ENCODE results near the gene CUZD1. TPM values are rescaled to one million over a fixed set of nuclear protein-coding genes. Genes with fewer than 3 reads are reported as not detected.

Gene CUZD1
- total RNA-seq, 2 experiments from 2014 or later: 1.6 to 1.7 TPM

- Mint-ChIP-seq H3K27me3 (no peaks in the 10 kb centered on the region), H3K27ac (peak overlapping the region; percentile 1), H3K4me1 (peaks cover 16% of the 10 kb centered on the region), H3K36me3 (ENCODE audit: low read depth) (peaks cover 54% of the 10 kb centered on the region), H3K4me3 (no peak overlapping the region), H3K9me3 (ENCODE audit: low read depth) (no peaks in the 10 kb centered on the region)
- CTCF ChIA-PET: no interaction called here
- intact Hi-C loops (cut with DNase I, micrococcal nuclease): no loop called here
- no peak for ATAC-seq
- no peak for DNase-seq
- POLR2A ChIA-PET: no interaction called here
These were observed 8.1 kb upstream of the CUZD1 start for GRCh38 chr10:122853665-122854313.

DNA sequence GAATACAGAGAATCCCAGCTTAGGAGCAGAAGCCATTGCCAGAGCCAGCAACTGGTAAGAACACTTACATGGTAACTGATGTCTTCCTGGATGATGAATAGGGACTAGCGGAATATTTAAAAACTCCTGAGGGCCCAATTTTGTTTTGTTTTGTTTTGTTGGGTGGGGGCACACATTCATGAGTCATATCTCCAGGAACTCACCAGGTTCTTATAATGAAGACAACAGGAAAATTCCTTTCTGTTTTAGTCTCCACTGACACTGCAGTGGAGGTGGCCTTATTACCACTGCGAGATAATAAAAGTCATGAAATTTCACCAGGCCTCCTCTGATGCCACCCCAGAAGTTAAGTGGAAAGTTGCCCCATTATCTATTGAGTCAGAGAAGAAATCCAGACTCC is 6.6 kb upstream of the CUZD1 start:
- DNase-seq: no peak
- Mint-ChIP-seq H3K27ac (no peak overlapping the region), H3K4me3 (no peak overlapping the region), H3K27me3 (no peaks in the 10 kb centered on the region), H3K9me3 (ENCODE audit: low read depth) (no peaks in the 10 kb centered on the region), H3K36me3 (ENCODE audit: low read depth) (peaks cover 59% of the 10 kb centered on the region), H3K4me1 (peaks cover 16% of the 10 kb centered on the region)
- intact Hi-C loops (cut with DNase I, micrococcal nuclease): no loop called here
- ATAC-seq: no peak
- POLR2A ChIA-PET: no interaction called here
- CTCF ChIA-PET: interaction anchor here (0.5 kb wide), 1 partner anchor 85 kb away, joined by 3 read pairs; no protein-coding TSS in a partner anchor

- no peaks in the 10 kb centered on the region for H3K27me3 Mint-ChIP-seq
- no peak for ATAC-seq
- H3K4me3 Mint-ChIP-seq: no peak overlapping the region
- peaks cover 2% of the 10 kb centered on the region for H3K9me3 Mint-ChIP-seq (ENCODE audit: low read depth)
- H3K27ac Mint-ChIP-seq: no peak overlapping the region
- peaks cover 66% of the 10 kb centered on the region for H3K36me3 Mint-ChIP-seq (ENCODE audit: low read depth)
- ChIA-PET CTCF (interaction anchor here (0.6 kb wide), 1 partner anchor 12 kb away, joined by 3 read pairs; no protein-coding TSS in a partner anchor), POLR2A (no interaction called here)
- peaks cover 16% of the 10 kb centered on the region for H3K4me1 Mint-ChIP-seq
- no peak for DNase-seq
- intact Hi-C loops (cut with DNase I, micrococcal nuclease): no loop called here
These were observed 5.3 kb upstream of the CUZD1 start for GRCh38 chr10:122850705-122851640.

DNA sequence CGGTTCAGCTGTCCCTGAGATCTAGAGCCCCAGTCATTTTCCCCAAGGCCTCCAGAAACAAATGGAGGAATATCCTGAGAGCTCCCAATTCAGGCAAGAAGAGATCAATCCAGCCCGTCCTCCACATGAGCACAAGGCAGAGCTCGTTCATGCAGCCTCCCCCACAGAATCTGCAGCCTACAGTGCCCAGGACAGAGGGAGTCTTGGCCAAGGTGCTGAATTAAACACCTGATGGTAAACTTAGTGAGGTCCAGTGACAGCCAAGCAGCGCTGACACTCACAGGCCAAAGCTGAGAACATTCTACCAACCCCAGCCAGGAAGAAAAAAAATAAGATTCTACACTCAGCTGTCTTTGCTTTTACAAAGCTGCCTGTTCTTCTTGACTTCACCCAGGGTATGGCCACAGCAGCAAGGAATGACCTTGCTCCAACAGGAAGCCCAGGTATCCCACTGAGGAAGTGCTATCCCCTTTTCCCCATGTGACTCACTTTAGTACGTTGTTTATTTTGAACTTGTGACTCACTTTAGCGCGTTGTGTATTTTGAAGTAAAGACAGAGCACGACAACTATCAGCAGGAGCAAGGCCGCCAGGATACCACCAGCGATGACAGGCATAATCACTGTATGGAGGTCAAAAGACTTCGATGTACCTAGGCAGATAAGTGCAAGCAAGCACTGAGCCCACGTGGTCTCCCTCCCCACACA is 4.4 kb upstream of the CUZD1 start:
- intact Hi-C loops (cut with DNase I, micrococcal nuclease): no loop called here
- peaks cover 16% of the 10 kb centered on the region for H3K4me1 Mint-ChIP-seq
- ChIA-PET CTCF (interaction anchor here (0.6 kb wide), 1 partner anchor 13 kb away, joined by 3 read pairs; no protein-coding TSS in a partner anchor), POLR2A (no interaction called here)
- no peak overlapping the region for H3K4me3 Mint-ChIP-seq
- no peak overlapping the region for H3K27ac Mint-ChIP-seq
- ATAC-seq: no peak
- peaks cover 2% of the 10 kb centered on the region for H3K9me3 Mint-ChIP-seq (ENCODE audit: low read depth)
- H3K36me3 Mint-ChIP-seq (ENCODE audit: low read depth): peaks cover 65% of the 10 kb centered on the region
- no peak for DNase-seq
- H3K27me3 Mint-ChIP-seq: no peaks in the 10 kb centered on the region

DNA sequence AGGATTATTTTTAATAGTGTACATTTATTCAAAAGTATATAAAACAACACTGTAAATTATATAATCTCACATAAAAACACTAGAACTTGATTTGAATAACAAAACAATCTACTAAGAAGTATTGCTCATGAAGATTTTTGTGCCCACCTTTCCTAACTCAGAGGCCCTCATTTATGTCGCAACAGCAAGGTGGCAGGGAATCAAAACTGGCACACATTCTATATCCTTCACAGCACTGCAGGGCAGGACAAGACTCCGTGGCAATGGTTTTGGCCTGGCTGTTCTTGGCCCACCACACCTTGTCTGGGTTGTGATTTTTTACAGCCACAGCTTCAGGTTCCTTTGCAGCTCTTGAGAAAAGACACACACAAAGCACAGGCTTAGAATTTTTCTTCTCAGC is 3.4 kb upstream of the CUZD1 start:
- Mint-ChIP-seq H3K36me3 (ENCODE audit: low read depth) (peaks cover 62% of the 10 kb centered on the region), H3K4me1 (peaks cover 6% of the 10 kb centered on the region), H3K27me3 (no peaks in the 10 kb centered on the region), H3K9me3 (ENCODE audit: low read depth) (peaks cover 2% of the 10 kb centered on the region), H3K27ac (no peak overlapping the region), H3K4me3 (no peak overlapping the region)
- intact Hi-C loops (cut with DNase I, micrococcal nuclease): no loop called here
- POLR2A ChIA-PET: no interaction called here
- no peak for ATAC-seq
- DNase-seq: no peak
- CTCF ChIA-PET: no interaction called here

- POLR2A ChIA-PET: no interaction called here
- H3K4me1 Mint-ChIP-seq: peaks cover 3% of the 10 kb centered on the region
- no peak for ATAC-seq
These were observed 2.3 kb upstream of the CUZD1 start for GRCh38 chr10:122847782-122848604.

DNA sequence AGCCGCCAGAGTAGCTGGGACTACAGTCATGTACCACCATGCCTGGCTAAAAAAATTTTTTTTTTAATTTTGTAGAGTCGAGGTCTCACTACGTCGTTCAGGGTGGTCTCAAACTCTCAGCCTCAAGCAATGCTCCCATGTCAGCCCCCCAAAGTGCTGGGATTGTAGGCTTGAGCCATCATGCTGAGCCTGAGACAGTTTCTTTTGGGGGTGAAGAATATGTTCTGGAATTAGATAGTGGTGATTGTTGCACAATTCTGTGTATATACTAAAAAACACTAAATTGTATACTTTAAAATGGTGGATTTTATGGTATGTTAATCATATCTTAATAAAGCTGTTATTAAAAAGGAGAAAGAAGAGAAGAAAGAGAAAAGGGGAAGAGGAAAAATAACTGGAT is 1.5 kb downstream of the CUZD1 start:
- intact Hi-C loops (cut with DNase I, micrococcal nuclease): no loop called here
- H3K27me3 Mint-ChIP-seq: no peaks in the 10 kb centered on the region
- H3K9me3 Mint-ChIP-seq (ENCODE audit: low read depth): peaks cover 2% of the 10 kb centered on the region
- no peak overlapping the region for H3K4me3 Mint-ChIP-seq
- POLR2A ChIA-PET: no interaction called here
- ATAC-seq (no peak), DNase-seq (no peak)
- no peaks in the 10 kb centered on the region for H3K4me1 Mint-ChIP-seq
- peaks cover 48% of the 10 kb centered on the region for H3K36me3 Mint-ChIP-seq (ENCODE audit: low read depth)
- no peak overlapping the region for H3K27ac Mint-ChIP-seq
- CTCF ChIA-PET: no interaction called here

More at GRCh38 chr10:122847782-122848604, 2.3 kb upstream of the CUZD1 start:
- H3K4me3 Mint-ChIP-seq: no peak overlapping the region
- H3K36me3 Mint-ChIP-seq (ENCODE audit: low read depth): peaks cover 53% of the 10 kb centered on the region
- no peak overlapping the region for H3K27ac Mint-ChIP-seq
- CTCF ChIA-PET: no interaction called here
- peaks cover 2% of the 10 kb centered on the region for H3K9me3 Mint-ChIP-seq (ENCODE audit: low read depth)
- DNase-seq: no peak
- intact Hi-C loops (cut with DNase I, micrococcal nuclease): no loop called here
- H3K27me3 Mint-ChIP-seq: no peaks in the 10 kb centered on the region

- no peak overlapping the region for H3K27ac Mint-ChIP-seq
These were observed 4.1 kb downstream of the CUZD1 start for GRCh38 chr10:122841569-122841968.

GRCh38 chr10:122839505-122839904 is 6.2 kb downstream of the CUZD1 start:
- H3K4me3 Mint-ChIP-seq: no peak overlapping the region
- ChIA-PET CTCF (interaction anchor here (0.7 kb wide), 1 partner anchor 159 kb away, joined by 3 read pairs; no protein-coding TSS in a partner anchor), POLR2A (no interaction called here)
- H3K36me3 Mint-ChIP-seq (ENCODE audit: low read depth): peaks cover 51% of the 10 kb centered on the region
- no peaks in the 10 kb centered on the region for H3K27me3 Mint-ChIP-seq
- intact Hi-C loops (cut with DNase I, micrococcal nuclease): no loop called here
- H3K9me3 Mint-ChIP-seq (ENCODE audit: low read depth): no peaks in the 10 kb centered on the region
- no peaks in the 10 kb centered on the region for H3K4me1 Mint-ChIP-seq
- DNase-seq: no peak
- no peak overlapping the region for H3K27ac Mint-ChIP-seq
- ATAC-seq: no peak

More at GRCh38 chr10:122841569-122841968, 4.1 kb downstream of the CUZD1 start:
- peaks cover 55% of the 10 kb centered on the region for H3K36me3 Mint-ChIP-seq (ENCODE audit: low read depth)
- H3K4me1 Mint-ChIP-seq: no peaks in the 10 kb centered on the region
- H3K27me3 Mint-ChIP-seq: no peaks in the 10 kb centered on the region
- CTCF ChIA-PET: interaction anchor here (0.6 kb wide), 1 partner anchor 446 kb away, joined by 3 read pairs; no protein-coding TSS in a partner anchor
- H3K4me3 Mint-ChIP-seq: no peak overlapping the region
- ATAC-seq: no peak
- no peak for DNase-seq
- POLR2A ChIA-PET: no interaction called here
- intact Hi-C loops (cut with DNase I, micrococcal nuclease): no loop called here
- peaks cover 2% of the 10 kb centered on the region for H3K9me3 Mint-ChIP-seq (ENCODE audit: low read depth)

- DNase-seq (no peak), ATAC-seq (no peak)
- H3K4me1 Mint-ChIP-seq: no peaks in the 10 kb centered on the region
- ChIA-PET POLR2A (no interaction called here), CTCF (interaction anchor here (0.6 kb wide), 1 partner anchor 265 kb away, joined by 3 read pairs; no protein-coding TSS in a partner anchor)
- no peak overlapping the region for H3K4me3 Mint-ChIP-seq
- H3K9me3 Mint-ChIP-seq (ENCODE audit: low read depth): no peaks in the 10 kb centered on the region
- no peak overlapping the region for H3K27ac Mint-ChIP-seq
- peaks cover 50% of the 10 kb centered on the region for H3K36me3 Mint-ChIP-seq (ENCODE audit: low read depth)
- intact Hi-C loops (cut with DNase I, micrococcal nuclease): no loop called here
- no peaks in the 10 kb centered on the region for H3K27me3 Mint-ChIP-seq
These were observed 6.8 kb downstream of the CUZD1 start for GRCh38 chr10:122838880-122839279.

DNA sequence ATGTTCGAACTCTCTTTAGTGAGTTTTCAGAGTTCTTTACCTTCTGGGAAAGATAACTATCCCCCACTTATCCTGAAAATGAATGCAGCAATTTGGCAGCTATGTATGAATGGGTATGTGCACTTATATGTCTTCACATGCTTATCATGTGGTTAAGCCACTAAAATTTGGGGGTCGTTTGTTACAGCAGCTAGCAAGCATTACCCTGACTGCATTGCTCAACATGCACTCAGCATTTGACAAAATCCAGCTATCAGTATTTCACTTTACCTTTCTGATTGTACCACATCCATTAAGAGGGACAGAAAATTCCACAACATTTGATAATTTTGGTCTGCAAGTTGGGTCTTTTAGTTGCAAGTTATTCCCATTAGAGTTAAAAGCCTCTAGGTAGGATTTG is 9.7 kb downstream of the CUZD1 start:
- Mint-ChIP-seq H3K36me3 (ENCODE audit: low read depth) (peaks cover 54% of the 10 kb centered on the region), H3K27me3 (no peaks in the 10 kb centered on the region), H3K4me1 (no peaks in the 10 kb centered on the region), H3K9me3 (ENCODE audit: low read depth) (no peaks in the 10 kb centered on the region), H3K27ac (no peak overlapping the region), H3K4me3 (no peak overlapping the region)
- DNase-seq (no peak), ATAC-seq (no peak)
- ChIA-PET CTCF (interaction anchor here (0.7 kb wide), 1 partner anchor 25 kb away, joined by 3 read pairs; no protein-coding TSS in a partner anchor), POLR2A (no interaction called here)
- intact Hi-C loops (cut with DNase I, micrococcal nuclease): no loop called here

Data from activated CD4-positive, alpha-beta T cell treated with anti-CD3 and anti-CD28 coated beads for 36 hours (primary cell).